ENCODE data around the gene TPST2. TPM values are rescaled to one million over a fixed set of nuclear protein-coding genes. Genes with fewer than 3 reads are reported as not detected.
"Not testable (repeated sequence)": the region's sequence is repeated elsewhere in the genome, so short reads cannot be mapped to it uniquely, and the experiment has no call there.

The TPST2 gene
- polyA plus RNA-seq, 3 donors = 21.7 to 29.3 (median 27.6) TPM

DNA sequence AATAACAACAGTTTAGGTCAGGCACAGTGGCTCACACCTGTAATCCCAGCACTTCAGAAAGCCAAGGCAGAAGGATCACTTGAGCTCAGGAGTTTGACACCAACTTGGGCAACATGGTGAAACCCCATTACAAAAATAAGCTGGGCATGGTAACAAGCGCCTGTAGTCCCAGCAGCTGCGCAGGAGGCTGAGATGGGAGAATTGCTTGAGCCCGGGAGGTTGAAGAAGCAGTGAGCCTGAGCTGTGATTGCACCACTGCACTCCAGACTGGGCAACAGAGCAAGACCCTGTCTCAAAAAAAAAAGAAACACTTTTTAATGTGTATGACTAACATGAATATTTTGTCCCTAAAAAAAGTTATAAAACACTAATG, 53.2 kb downstream of the TPST2 start:
- no peak for DNase-seq (ENCODE audit: low read depth in 3 of 3, low spot score in 2 of 3)

- DNase-seq (ENCODE audit: low read depth in 3 of 3, low spot score in 2 of 3) = no peak
Measured at GRCh38 chr22:26536056-26536761, 53.7 kb downstream of the TPST2 start.

GRCh38 chr22:26535603-26535908, 54.4 kb downstream of the TPST2 start:
- DNase-seq (ENCODE audit: low read depth in 3 of 3, low spot score in 2 of 3) = no peak

DNA sequence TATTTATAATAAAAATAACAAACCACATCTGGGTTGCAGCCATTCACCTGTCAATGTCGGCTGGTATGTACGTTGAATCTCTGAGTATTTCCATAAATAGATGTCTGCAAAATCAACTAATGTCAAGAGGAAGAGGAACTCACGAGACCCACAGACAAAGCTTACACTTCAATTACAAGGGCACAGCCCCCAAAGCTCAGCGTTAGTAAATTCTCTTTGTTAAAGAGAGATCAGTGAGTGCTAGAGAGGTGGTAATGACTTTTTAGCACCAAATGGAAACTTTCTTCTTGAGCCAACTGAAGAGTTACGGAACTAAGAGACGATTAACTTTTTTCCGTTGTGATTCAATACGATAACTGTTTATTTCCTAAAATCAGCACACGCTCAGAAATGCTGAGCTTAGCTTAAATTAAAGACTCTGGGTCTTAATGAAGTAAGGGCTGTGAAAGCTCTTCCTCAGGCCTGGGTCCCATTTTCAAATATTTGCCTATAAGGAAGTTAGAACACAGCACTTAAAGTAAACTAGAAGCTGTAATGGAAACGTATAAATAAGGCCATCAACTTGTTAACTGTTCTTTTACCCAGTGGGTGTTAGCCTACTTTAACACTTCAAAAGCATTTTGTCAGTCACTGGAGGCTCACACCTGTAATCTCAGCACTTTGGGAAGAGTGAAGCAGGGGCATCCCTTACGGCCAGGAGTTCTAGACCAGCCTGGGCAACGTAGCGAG, 54.9 kb downstream of the TPST2 start:
- no peak for DNase-seq (ENCODE audit: low read depth in 3 of 3, low spot score in 2 of 3)

GRCh38 chr22:26534171-26534855, 55.6 kb downstream of the TPST2 start:
- DNase-seq (ENCODE audit: low read depth in 3 of 3, low spot score in 2 of 3) = no peak

- DNase-seq (ENCODE audit: low read depth in 3 of 3, low spot score in 2 of 3) = no peak
Measured at GRCh38 chr22:26529345-26529744, 60.6 kb downstream of the TPST2 start.

- DNase-seq (ENCODE audit: low read depth in 3 of 3, low spot score in 2 of 3) = not testable (repeated sequence)
Measured at GRCh38 chr22:26528518-26528917, 61.4 kb downstream of the TPST2 start.

GRCh38 chr22:26527574-26528465, 62.1 kb downstream of the TPST2 start:
- no peak for DNase-seq (ENCODE audit: low read depth in 3 of 3, low spot score in 2 of 3)

DNA sequence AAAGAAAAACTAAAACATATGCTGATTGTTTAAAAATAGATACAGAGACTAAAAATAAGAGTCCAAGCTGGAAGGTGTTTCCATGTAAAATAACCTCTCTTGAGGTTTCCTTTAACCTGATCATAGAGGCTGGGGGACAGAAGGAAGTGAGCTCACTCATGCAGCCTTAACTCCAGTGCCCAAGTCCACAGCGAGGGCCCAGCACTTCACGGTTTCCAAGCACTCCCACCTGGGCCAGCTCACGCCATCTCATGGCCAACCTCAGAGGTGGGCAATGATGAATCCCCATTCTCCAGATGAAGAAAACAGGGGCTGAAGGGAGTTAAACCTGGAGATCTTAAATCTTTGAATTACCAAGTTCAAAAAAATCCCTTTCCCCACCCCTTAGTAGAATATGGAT, 62.8 kb downstream of the TPST2 start:
- DNase-seq (ENCODE audit: low read depth in 3 of 3, low spot score in 2 of 3) = no peak

GRCh38 chr22:26525946-26526564, 63.9 kb downstream of the TPST2 start:
- no peak for DNase-seq (ENCODE audit: low read depth in 3 of 3, low spot score in 2 of 3)

DNA sequence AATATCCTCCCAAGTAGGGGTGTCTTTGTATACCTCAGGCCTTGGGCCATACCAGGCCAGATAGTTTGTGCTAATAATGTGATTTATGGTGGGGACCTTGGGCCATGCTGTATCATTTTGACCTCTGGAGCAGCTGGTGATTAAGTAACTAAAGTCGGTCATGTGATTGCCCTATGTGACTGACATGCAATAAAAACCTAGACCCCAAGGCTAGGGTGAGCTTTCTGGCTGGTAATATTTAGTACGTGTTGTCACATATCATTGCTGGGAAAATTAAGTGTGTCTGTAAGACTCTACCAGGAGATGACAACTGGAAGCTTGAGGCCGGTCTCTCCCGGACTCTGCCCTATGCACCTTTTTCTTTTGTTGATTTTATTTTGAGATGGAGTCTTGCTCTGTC, 65.1 kb downstream of the TPST2 start:
- no peak for DNase-seq (ENCODE audit: low read depth in 3 of 3, low spot score in 2 of 3)

DNA sequence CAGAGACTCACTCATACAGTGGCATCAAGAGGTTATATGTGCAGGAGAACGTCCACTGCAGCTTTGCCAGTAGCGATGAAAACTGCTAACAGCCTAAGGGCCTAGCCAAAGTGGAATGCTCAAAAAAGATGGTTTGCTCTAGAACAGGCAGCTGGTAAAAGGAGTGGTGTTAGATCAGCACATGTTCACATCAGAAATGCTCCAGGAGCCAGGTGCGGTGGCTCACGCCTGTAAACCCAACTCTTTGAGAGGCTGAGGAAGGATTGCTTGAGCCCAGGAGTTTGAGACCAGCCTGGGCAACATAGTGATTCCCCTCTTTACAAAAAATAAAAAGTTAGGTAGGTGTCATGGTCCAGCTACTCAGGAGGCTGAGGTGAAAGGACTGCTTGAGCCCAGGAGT, 67.3 kb downstream of the TPST2 start:
- DNase-seq (ENCODE audit: low read depth in 3 of 3, low spot score in 2 of 3) = no peak

GRCh38 chr22:26522012-26522411, 67.9 kb downstream of the TPST2 start:
- DNase-seq (ENCODE audit: low read depth in 3 of 3, low spot score in 2 of 3) = no peak

DNA sequence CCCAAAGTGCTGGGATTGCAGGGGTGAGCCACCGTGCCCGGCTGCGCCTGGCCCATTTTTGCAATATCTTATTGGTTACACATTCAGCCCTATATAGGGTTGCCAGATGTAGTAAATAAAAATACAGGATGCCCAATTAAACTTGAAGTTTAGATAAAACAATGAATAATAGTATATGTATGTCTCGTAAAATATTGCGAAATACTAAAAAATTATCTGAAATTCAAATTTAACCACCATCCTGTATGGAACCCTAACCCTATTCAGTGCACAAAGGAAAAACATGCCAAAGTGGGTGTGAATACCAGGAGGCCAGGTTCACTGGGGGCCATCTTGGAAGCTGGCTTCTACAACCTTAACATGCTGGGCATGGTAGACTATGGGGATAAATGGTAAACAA, 72.5 kb downstream of the TPST2 start:
- no peak for DNase-seq (ENCODE audit: low read depth in 3 of 3, low spot score in 2 of 3)

- DNase-seq (ENCODE audit: low read depth in 3 of 3, low spot score in 2 of 3) = no peak
Measured at GRCh38 chr22:26516503-26516902, 73.4 kb downstream of the TPST2 start.

- no peak for DNase-seq (ENCODE audit: low read depth in 3 of 3, low spot score in 2 of 3)
Measured at GRCh38 chr22:26515931-26516330, 74.0 kb downstream of the TPST2 start.

DNA sequence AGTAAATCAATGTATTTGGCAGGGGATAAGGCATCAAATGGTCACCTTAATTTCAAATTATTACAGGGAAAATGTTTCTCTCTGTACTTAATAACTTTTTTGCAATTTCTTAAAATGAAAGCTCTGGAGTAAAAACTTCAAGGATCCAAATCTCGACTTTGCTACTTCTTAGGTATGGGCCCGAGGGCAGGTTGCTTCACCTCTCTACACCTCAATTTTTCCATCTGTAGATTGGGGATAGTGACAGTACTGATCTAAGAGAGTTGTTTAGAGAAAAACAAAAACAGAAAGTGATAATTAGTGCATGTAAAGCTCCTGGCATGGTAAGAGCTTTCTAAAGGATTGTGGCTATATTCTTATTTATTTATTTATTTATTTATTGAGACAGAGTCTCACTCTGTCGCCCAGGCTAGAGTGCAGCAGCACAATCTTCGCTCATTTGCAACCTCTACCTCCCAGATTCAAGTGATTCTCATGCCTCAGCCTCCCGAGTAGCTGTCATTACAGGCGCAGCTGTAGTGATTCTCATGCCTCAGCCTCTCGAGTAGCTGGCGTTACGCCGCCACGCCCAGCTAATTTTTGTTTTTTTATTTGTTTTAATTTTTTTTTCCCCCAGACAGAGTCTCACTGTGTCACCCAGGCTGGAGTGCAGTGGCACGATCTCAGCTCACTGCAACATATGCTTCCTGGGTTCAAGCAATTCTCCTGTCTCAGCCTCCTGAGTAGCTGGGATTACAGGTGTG, 75.3 kb downstream of the TPST2 start:
- no peak for DNase-seq (ENCODE audit: low read depth in 3 of 3, low spot score in 2 of 3)

- no peak for DNase-seq (ENCODE audit: low read depth in 3 of 3, low spot score in 2 of 3)
Measured at GRCh38 chr22:26513838-26514237, 76.1 kb downstream of the TPST2 start.

- peak; percentile 80 to 89 (median 88) for DNase-seq (ENCODE audit: low read depth in 3 of 3, low spot score in 2 of 3)
Measured at GRCh38 chr22:26512149-26512793, 77.7 kb downstream of the TPST2 start, which contains the start of gene TFIP11. TSS of gene TFIP11 (minus strand) at chr22:26512473. CDS start at chr22:26510272, 2,201 bp downstream.

Measured in right renal cortex interstitium (tissue), 3 donors.